ENCODE measurements around the gene BCAS3. TPM values are rescaled to one million over a fixed set of nuclear protein-coding genes. Genes with fewer than 3 reads are reported as not detected.

The BCAS3 gene
- total RNA-seq, 2 donors from 2014 or later, result 44.1 to 71.5 TPM

DNA sequence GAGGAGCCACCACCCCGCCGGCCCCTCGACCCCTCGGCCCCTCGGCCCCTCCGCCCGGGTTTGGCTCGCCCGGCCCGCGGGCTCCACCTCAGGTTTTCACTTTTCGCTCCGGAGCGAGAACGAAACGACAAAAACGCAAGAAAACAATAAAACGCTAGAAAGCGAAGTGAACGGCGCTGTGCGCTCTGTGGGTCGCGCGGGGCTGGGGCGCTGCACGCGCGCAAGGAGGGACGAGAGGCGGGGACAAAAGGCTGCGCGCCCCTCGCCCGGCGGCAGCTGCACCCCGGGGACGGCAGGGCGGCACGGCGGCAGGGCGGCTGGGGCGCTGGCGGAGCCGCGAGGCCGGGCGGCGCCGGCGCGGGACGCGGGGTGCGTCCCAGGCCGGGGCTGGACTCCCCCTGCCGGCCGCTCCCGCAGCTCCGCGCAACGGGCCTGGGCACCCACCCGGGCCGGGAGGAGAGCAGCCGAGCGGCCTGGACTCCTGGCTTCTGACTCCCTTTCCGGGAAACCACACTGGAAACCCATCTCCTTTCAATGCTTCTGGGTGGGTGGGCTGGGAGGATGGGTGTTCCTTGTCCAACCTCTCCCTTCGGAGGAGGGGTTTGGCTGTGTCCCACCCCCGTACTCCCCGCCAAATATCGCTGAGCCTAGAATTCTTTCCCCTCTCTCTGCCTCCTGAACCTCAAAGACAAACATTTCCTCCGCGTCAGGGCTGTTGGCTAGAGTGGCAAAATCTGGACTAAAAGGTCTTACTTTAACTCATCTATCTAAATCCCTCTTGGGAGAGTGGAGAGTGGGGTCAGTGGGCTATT lies 731.9 kb downstream of the BCAS3 start:
- Histone ChIP-seq H3K27ac (peak overlapping the region in 1 of 4 donors; percentile 72), H3K4me3 (no peak overlapping the region), H3K4me1 (peaks cover 44% of the 10 kb centered on the region), H3K27me3 (peaks cover 0 to 33% of the 10 kb centered on the region in 2 donors), H3K36me3 (replicated peaks in 1 of 2; ENCODE audit: insufficient read depth in 1 of 2, low read depth in 2 of 2) (no peaks in the 10 kb centered on the region), H3K9me3 (no peaks in the 10 kb centered on the region)
- peak; percentile 48 to 71 (median 53) for DNase-seq
- TF ChIP-seq POLR2A (IDR thresholded peaks at IDR 0.05), result no peak
- TF ChIP-seq, protein P1, sequence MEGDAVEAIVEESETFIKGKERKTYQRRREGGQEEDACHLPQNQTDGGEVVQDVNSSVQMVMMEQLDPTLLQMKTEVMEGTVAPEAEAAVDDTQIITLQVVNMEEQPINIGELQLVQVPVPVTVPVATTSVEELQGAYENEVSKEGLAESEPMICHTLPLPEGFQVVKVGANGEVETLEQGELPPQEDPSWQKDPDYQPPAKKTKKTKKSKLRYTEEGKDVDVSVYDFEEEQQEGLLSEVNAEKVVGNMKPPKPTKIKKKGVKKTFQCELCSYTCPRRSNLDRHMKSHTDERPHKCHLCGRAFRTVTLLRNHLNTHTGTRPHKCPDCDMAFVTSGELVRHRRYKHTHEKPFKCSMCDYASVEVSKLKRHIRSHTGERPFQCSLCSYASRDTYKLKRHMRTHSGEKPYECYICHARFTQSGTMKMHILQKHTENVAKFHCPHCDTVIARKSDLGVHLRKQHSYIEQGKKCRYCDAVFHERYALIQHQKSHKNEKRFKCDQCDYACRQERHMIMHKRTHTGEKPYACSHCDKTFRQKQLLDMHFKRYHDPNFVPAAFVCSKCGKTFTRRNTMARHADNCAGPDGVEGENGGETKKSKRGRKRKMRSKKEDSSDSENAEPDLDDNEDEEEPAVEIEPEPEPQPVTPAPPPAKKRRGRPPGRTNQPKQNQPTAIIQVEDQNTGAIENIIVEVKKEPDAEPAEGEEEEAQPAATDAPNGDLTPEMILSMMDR (IDR thresholded peaks at IDR 0.05), result peak in 3 of 7 experiments; percentile 57 to 70 (median 59)
- peak; percentile 50 for ATAC-seq
- WGBS, 2 donors, result 1% methylated on average over 42 to 65 of the region's 73 CpGs
- intact Hi-C loops (cut with DNase I), result loop anchor here (10.0 kb wide), 2 partner anchors 145 to 425 kb away; no protein-coding TSS in a partner anchor

DNA sequence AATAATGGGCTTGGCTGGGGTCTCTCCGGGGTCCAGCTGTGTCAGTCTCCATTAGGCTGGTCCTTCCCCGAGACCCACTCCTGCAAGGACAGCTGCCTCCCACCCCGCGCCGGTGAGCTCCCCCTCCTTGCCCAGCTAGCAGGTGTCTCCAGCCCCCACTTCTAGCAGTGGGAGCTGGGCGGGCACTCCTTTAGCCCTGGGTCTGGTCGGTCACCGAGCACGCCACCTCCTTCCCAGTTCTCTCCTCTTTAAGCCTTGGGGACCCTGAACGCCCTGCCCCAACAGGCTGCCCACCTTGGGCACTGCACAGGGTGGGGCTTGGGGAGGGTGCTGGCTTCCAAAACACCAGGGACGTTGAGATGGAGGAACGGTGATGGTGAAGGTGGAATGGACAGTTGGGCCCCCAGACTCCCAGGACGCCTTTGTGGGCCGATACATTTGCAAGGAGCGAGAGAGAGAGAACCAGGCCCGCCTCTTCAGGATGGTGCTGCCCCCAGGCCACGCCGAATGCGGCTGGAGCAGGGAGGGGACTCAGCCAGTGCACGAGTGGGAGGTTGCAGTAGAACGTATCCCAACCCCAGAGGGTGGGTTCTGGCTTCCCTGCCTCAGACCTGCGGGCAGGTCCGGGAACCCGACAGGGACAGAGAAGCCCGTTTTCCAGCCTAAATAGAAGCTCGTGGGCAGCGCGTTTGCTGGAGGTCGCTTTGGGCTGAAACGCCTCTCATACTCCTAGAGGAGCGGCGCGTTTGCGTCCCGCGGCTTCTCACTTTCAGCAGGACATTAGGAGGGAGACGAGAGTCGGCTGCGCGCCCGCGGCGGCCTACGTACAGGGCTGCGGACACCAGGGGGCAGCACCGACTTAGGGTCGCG lies 732.7 kb downstream of the BCAS3 start:
- Histone ChIP-seq H3K4me3 (no peak overlapping the region), H3K4me1 (peaks cover 36% of the 10 kb centered on the region), H3K9me3 (no peaks in the 10 kb centered on the region), H3K27me3 (peaks cover 0 to 25% of the 10 kb centered on the region in 2 donors), H3K27ac (peak overlapping the region in 1 of 4 donors; percentile 72), H3K36me3 (replicated peaks in 1 of 2; ENCODE audit: insufficient read depth in 1 of 2, low read depth in 2 of 2) (no peaks in the 10 kb centered on the region)
- intact Hi-C loops (cut with DNase I), result loop anchor here (10.0 kb wide), 2 partner anchors 144 to 424 kb away; no protein-coding TSS in a partner anchor
- TF ChIP-seq POLR2A (IDR thresholded peaks at IDR 0.05), result no peak
- TF ChIP-seq, protein P1 (IDR thresholded peaks at IDR 0.05), result peak in 5 of 7 experiments; percentile 19 to 35 (median 34)
- ATAC-seq (peak; percentile 24), DNase-seq (peak; percentile 52 to 62 (median 58))
- 24 to 37% methylated on average over 31 to 47 of the region's 48 CpGs for WGBS, 2 donors

DNA sequence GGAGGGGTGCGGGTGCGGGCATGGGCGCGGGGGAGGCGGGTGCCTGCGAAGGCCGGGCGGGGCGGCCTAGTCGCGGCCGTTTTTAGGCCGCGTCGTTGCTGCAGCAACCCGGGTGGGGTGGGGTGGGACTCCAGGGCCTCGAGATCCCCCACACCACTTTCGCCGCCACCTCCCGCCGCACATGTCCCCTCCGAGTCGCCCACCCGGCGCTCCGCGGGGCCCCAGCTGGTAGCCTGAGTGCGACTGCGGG lies 733.3 kb downstream of the BCAS3 start:
- TF ChIP-seq, protein P1 (IDR thresholded peaks at IDR 0.05), result no peak
- no peak for TF ChIP-seq POLR2A (IDR thresholded peaks at IDR 0.05)
- no peak for DNase-seq
- Histone ChIP-seq H3K4me1 (peaks cover 33% of the 10 kb centered on the region), H3K27ac (peak overlapping the region in 3 of 4 donors; percentile 22 to 72 (median 26)), H3K4me3 (no peak overlapping the region), H3K27me3 (peaks cover 0 to 21% of the 10 kb centered on the region in 2 donors), H3K9me3 (no peaks in the 10 kb centered on the region), H3K36me3 (replicated peaks in 1 of 2; ENCODE audit: insufficient read depth in 1 of 2, low read depth in 2 of 2) (no peaks in the 10 kb centered on the region)
- WGBS, 2 donors, result 17% methylated on average over 22 of the region's 29 CpGs; no CpG with 5 or more reads in 1 of the 2 donors
- intact Hi-C loops (cut with DNase I), result loop anchor here (10.0 kb wide), 2 partner anchors 144 to 424 kb away; no protein-coding TSS in a partner anchor
- no peak for ATAC-seq

DNA sequence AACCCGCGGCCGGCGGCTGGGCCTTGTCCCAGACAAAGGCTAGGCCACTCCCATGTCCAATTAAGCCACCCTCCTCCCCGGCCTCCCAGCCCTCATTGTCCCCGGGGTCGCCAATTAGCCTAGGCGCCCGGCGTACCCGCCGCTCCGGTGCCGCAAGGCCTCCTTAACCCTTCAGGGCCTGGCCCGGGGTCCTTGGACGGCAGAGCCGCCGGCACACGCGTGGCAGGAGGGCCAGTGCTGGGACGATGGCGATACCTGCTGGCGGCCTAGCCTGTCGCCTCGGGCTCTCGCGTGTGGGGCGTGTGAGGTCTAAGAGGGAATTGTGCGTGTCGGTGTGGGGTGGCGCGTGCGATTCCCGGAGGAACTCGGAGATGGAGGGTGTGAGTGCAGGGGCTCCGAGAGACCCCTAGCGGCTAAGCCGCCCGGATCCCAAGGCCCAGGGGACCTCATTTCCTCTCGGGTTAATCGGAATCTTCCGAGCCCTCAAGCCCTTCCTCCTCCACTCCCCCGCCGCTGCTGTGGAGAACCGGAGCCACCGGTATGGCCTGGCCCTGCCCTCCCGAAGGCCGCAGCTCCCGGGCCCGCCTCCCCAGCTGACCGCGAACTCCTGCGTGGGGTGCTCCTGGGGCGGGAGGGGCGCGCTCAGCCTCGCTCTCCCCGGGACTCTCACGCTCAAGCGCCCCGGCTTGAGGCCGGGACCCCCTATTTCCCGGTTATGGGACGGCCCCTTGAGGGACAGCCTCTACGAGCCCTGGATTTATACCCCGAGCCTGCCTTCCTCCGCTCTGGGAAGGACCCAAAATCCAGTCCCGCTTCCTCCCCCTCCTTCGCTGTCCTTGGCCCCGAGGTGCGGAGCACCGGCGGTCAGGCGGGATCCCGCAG lies 733.9 kb downstream of the BCAS3 start:
- intact Hi-C loops (cut with DNase I), result loop anchor here (10.0 kb wide), 2 partner anchors 143 to 423 kb away; no protein-coding TSS in a partner anchor
- Histone ChIP-seq H3K36me3 (replicated peaks in 1 of 2; ENCODE audit: insufficient read depth in 1 of 2, low read depth in 2 of 2) (no peaks in the 10 kb centered on the region), H3K27me3 (peaks cover 0 to 18% of the 10 kb centered on the region in 2 donors), H3K9me3 (no peaks in the 10 kb centered on the region), H3K4me1 (peaks cover 34% of the 10 kb centered on the region), H3K27ac (peak overlapping the region in 3 of 4 donors; percentile 22 to 72 (median 53)), H3K4me3 (peak overlapping the region; percentile 33 to 35)
- peak in 3 of 4 donors; percentile 51 to 56 (median 55) for DNase-seq
- TF ChIP-seq, protein P1 (IDR thresholded peaks at IDR 0.05), result no peak
- no peak for TF ChIP-seq POLR2A (IDR thresholded peaks at IDR 0.05)
- ATAC-seq, result peak; percentile 32
- 5% methylated on average over 37 to 74 of the region's 75 CpGs for WGBS, 2 donors

Measured in body of pancreas (tissue), 4 donors.